Hepatocyte (in vitro differentiated cells): ENCODE measurements around the gene DCC.

Source experiments
- EZH2 ChIP-seq: fragments of 200-600 bp; sonication (generic); IDR thresholded peaks from 2 replicates; pipeline ENCODE4 v1.6.1; 2016; ENCODE audit warnings: antibody characterized with exemption, mild to moderate bottlenecking, borderline replicate concordance
- EZH2phosphoT487 ChIP-seq: fragments of 200-600 bp; sonication (generic); IDR thresholded peaks from one replicate; pipeline ENCODE4 v1.6.1; 2018; ENCODE audit warnings: antibody characterized with exemption, mild to moderate bottlenecking, low read depth, moderate library complexity; ENCODE audit not compliant: unreplicated experiment, severe bottlenecking
- TF ChIP-seq, protein P1 (sequence below): fragments of 200-600 bp; sonication (generic); IDR thresholded peaks from 2 replicates; pipeline ENCODE4 v1.5.1; 2016; ENCODE audit warnings: antibody characterized with exemption, mild to moderate bottlenecking; ENCODE audit not compliant: poor library complexity

DNA sequence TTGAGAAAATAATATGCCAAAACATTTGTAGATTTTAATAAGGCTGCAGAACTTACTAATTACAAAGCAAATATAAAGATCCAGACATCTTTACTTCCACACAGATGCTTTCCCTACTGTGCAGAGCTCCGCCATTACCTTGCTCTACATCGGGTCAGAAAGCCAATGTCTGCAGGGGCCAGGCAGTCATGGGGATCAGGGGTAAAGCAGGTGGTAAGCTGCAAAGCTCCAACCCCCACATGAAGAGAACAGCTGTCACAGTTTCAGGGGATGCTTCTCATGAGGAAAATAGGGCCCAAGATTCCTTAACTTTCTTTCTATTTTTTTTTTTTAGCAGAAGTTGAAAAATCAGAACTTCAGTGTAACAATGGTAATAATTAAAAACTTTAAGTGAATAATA, 102.7 kb downstream of the DCC start:
- TF ChIP-seq, protein P1, sequence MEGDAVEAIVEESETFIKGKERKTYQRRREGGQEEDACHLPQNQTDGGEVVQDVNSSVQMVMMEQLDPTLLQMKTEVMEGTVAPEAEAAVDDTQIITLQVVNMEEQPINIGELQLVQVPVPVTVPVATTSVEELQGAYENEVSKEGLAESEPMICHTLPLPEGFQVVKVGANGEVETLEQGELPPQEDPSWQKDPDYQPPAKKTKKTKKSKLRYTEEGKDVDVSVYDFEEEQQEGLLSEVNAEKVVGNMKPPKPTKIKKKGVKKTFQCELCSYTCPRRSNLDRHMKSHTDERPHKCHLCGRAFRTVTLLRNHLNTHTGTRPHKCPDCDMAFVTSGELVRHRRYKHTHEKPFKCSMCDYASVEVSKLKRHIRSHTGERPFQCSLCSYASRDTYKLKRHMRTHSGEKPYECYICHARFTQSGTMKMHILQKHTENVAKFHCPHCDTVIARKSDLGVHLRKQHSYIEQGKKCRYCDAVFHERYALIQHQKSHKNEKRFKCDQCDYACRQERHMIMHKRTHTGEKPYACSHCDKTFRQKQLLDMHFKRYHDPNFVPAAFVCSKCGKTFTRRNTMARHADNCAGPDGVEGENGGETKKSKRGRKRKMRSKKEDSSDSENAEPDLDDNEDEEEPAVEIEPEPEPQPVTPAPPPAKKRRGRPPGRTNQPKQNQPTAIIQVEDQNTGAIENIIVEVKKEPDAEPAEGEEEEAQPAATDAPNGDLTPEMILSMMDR: no peak
- TF ChIP-seq EZH2 (no peak), EZH2phosphoT487 (no peak)
